Naive thymus-derived CD4-positive, alpha-beta T cell (primary cell): ENCODE results near the gene LARGE1. TPM values are rescaled to one million over a fixed set of nuclear protein-coding genes. Genes with fewer than 3 reads are reported as not detected.

ENCODE experiments used
- ATAC-seq: fragments of 150-1000 bp; cut with Tn5 transposase; 2 replicates; pipeline ENCODE4 v1.10.0; 2021; ENCODE audit warnings: mild to moderate bottlenecking, moderate library complexity
- CTCF ChIA-PET: fragments of 350-600 bp; sonication (Branson Sonifier 250); formaldehyde crosslinking; loops from one replicate; lab custom pipeline; 2021; ENCODE audit warnings: antibody characterized with exemption; lab: Charles Lee
- POLR2A ChIA-PET: fragments of 350-600 bp; sonication (Branson Sonifier 250); formaldehyde crosslinking; loops from one replicate; lab custom pipeline; 2021; ENCODE audit warnings: antibody characterized with exemption, inconsistent platforms; lab: Charles Lee
- DNase-seq, 9 donors: peaks; one replicate each; pipeline versions ENCODE4 v3.0.0 to v3.0.0-alpha.2; 2020 to 2022; ENCODE audit warnings: mixed read lengths in 1 of 9
- H3K27ac ChIP-seq: one replicate; pipeline ENCODE4 v1.7.0; 2013; ENCODE audit warnings: mild to moderate bottlenecking, low read depth, low read length, moderate library complexity
- H3K27me3 ChIP-seq, 2 donors: one replicate each; pipeline ENCODE4 v1.7.0; 2013; ENCODE audit warnings: low read length in 2 of 2, mild to moderate bottlenecking in 2 of 2, moderate library complexity in 2 of 2; ENCODE audit not compliant: control insufficient read depth in 2 of 2, insufficient read depth in 2 of 2
- H3K36me3 ChIP-seq, 3 experiments: 1 replicate in 2 of 3; 2 replicates in 1 of 3; pipeline ENCODE4 v1.7.0; 2013; ENCODE audit warnings: low read length in 3 of 3, mild to moderate bottlenecking in 3 of 3, moderate library complexity in 1 of 3; ENCODE audit not compliant: insufficient read depth in 3 of 3, control insufficient read depth in 2 of 3
- H3K4me1 ChIP-seq, 2 donors: one replicate each; pipeline ENCODE4 v1.7.0; 2013; ENCODE audit warnings: low read length in 2 of 2, mild to moderate bottlenecking in 2 of 2, moderate library complexity in 1 of 2; ENCODE audit not compliant: control insufficient read depth in 2 of 2, insufficient read depth in 2 of 2
- H3K4me3 ChIP-seq: 2 replicates; pipeline ENCODE4 v1.7.0; 2013; ENCODE audit warnings: mild to moderate bottlenecking, low read length
- H3K9me3 ChIP-seq, 3 experiments: 1 replicate in 2 of 3; 2 replicates in 1 of 3; pipeline ENCODE4 v1.7.0; 2013; ENCODE audit warnings: low read length in 3 of 3; ENCODE audit not compliant: control insufficient read depth in 2 of 3
- H3K27ac Mint-ChIP-seq, 9 donors: one replicate each; pipeline ENCODE4 v1.8.0; 2020 to 2022; ENCODE audit warnings: mixed read lengths in 9 of 9, mild to moderate bottlenecking in 8 of 9, moderate library complexity in 5 of 9, inconsistent platforms in 2 of 9
- H3K27me3 Mint-ChIP-seq, 5 donors: one replicate each; pipeline ENCODE4 v1.8.0; 2021 to 2022; ENCODE audit warnings: mixed read lengths in 5 of 5, mild to moderate bottlenecking in 1 of 5
- H3K36me3 Mint-ChIP-seq, 5 donors: one replicate each; pipeline ENCODE4 v1.8.0; 2020 to 2022; ENCODE audit warnings: mixed read lengths in 5 of 5, mild to moderate bottlenecking in 3 of 5, inconsistent platforms in 1 of 5
- H3K4me1 Mint-ChIP-seq, 7 donors: one replicate each; pipeline ENCODE4 v1.8.0; 2020 to 2022; ENCODE audit warnings: mixed read lengths in 7 of 7, mild to moderate bottlenecking in 3 of 7, inconsistent platforms in 1 of 7
- H3K4me3 Mint-ChIP-seq, 10 donors: one replicate each; pipeline ENCODE4 v1.8.0; 2020 to 2022; ENCODE audit warnings: mild to moderate bottlenecking in 10 of 10, mixed read lengths in 10 of 10, moderate library complexity in 6 of 10, inconsistent platforms in 2 of 10
- H3K9me3 Mint-ChIP-seq, 11 donors: one replicate each; pipeline ENCODE4 v1.8.0; 2020 to 2022; ENCODE audit warnings: mixed read lengths in 11 of 11, mild to moderate bottlenecking in 4 of 11, inconsistent platforms in 1 of 11, moderate library complexity in 1 of 11
- intact Hi-C, 2 donors: fragments of 100-400 bp; cut with micrococcal nuclease; formaldehyde crosslinking; loops; one replicate each; pipeline ENCODE4 v1.15.1; 2023
- polyA plus RNA-seq, 2 donors: library from polyadenylated mRNA; unstranded; fragments of 300-500 nt; fragmentation: Illumina TruSeq; gene quantifications; one replicate each; pipeline ENCODE4 v1.2.3, GENCODE V29; 2021
- total RNA-seq, 6 experiments: library from RNA in 5 of 6; stranded (reverse) in 5 of 6; gene quantifications; 1 replicate in 5 of 6; 2 replicates in 1 of 6; pipeline ENCODE4 v1.2.3 and lab custom pipeline; 2021 to 2026

LARGE1 gene
- total and polyA plus RNA-seq, 7 experiments from 2014 or later = 2.3 to 4.8 (median 3.0) TPM; not detected in 3

DNA sequence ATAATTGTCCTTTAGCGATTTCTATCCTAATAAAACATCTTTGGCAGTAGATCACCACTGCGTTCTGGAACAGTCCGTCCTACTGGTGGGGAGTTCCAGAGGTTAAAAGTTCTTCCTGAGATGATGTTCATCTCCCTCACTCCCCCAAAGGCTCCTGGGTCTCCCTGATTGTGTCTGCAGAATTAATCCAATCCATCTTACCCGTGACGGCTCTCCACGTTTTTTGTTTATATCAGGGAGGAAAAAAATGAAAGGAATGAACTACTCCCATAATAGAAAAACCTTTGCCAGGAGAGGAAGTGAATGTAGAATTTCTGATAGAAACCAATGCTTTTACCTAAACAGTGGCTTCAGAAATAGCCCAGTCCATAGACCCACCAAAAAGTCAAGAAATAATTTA lies 81.6 kb downstream of the LARGE1 start:
- ChIA-PET CTCF (no interaction called here), POLR2A (no interaction called here)
- Histone ChIP-seq H3K4me1 (no peaks in the 10 kb centered on the region), H3K36me3 (no peaks in the 10 kb centered on the region), H3K4me3 (no peak overlapping the region), H3K27ac (no peak overlapping the region), H3K9me3 (no peaks in the 10 kb centered on the region), H3K27me3 (no peaks in the 10 kb centered on the region)
- Mint-ChIP-seq H3K27me3 (peaks cover 0 to 5% (median 0%) of the 10 kb centered on the region in 5 donors), H3K27ac (no peak overlapping the region), H3K36me3 (no peaks in the 10 kb centered on the region), H3K9me3 (peaks cover 0 to 3% (median 0%) of the 10 kb centered on the region in 11 donors), H3K4me3 (no peak overlapping the region), H3K4me1 (no peaks in the 10 kb centered on the region)
- DNase-seq (no peak), ATAC-seq (no peak)
- intact Hi-C loops = no loop called here

DNA sequence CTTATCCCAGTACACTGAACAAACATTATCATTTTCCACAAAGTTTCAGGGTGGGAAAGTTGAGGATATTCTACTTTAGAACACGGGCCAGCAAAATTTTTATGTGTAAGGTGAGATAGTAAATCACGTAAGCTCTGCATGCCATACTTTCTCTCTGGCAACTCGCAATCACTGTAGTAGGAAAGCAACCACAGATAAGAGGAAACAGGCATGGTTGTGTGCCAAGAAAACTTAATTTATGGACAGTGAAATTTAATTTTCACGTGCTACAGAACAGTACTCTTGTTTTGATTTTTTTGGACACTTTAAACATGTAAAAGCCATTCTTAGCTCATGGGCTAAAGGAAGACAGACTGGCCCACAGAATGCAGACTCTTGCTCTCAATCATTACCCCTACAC lies 82.5 kb downstream of the LARGE1 start:
- Histone ChIP-seq H3K4me1 (no peaks in the 10 kb centered on the region), H3K27me3 (no peaks in the 10 kb centered on the region), H3K27ac (no peak overlapping the region), H3K36me3 (no peaks in the 10 kb centered on the region), H3K4me3 (no peak overlapping the region), H3K9me3 (no peaks in the 10 kb centered on the region)
- ATAC-seq = no peak
- CTCF ChIA-PET = no interaction called here
- no peaks in the 10 kb centered on the region for H3K36me3 Mint-ChIP-seq
- H3K4me3 Mint-ChIP-seq = no peak overlapping the region
- H3K9me3 Mint-ChIP-seq = peaks cover 0 to 3% (median 0%) of the 10 kb centered on the region in 11 donors
- H3K4me1 Mint-ChIP-seq = no peaks in the 10 kb centered on the region
- H3K27me3 Mint-ChIP-seq = peaks cover 0 to 5% (median 0%) of the 10 kb centered on the region in 5 donors
- H3K27ac Mint-ChIP-seq = no peak overlapping the region
- POLR2A ChIA-PET = no interaction called here
- intact Hi-C loops = no loop called here
- DNase-seq = no peak

DNA sequence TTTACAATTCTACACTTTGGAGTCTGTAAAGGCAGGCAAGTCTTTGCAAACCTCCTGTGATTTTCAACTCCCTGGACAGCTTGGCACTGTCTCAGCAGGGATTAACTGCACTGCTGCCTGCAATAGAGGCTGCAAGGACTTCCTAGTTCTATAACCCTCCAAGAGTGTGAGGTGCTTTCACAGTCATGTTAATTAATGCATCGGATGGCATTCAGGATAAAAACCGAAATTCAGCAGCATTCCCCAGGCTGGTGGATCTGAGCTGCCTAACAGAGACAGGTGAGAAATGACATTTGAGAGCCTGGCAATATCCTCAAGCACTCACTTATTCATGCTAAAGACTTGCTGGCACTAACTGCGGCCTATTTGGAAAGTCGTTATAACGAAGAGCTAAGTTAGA lies 85.0 kb downstream of the LARGE1 start:
- H3K27ac ChIP-seq = no peak overlapping the region
- ChIA-PET POLR2A (no interaction called here), CTCF (no interaction called here)
- Mint-ChIP-seq H3K27ac (no peak overlapping the region), H3K9me3 (peaks cover 0 to 7% (median 0%) of the 10 kb centered on the region in 11 donors), H3K27me3 (peaks cover 0 to 13% (median 0%) of the 10 kb centered on the region in 5 donors), H3K36me3 (no peaks in the 10 kb centered on the region), H3K4me3 (no peak overlapping the region), H3K4me1 (no peaks in the 10 kb centered on the region)
- no peaks in the 10 kb centered on the region for H3K36me3 ChIP-seq
- H3K4me3 ChIP-seq = no peak overlapping the region
- no peaks in the 10 kb centered on the region for H3K27me3 ChIP-seq
- ATAC-seq (no peak), DNase-seq (no peak)
- H3K4me1 ChIP-seq = no peaks in the 10 kb centered on the region
- intact Hi-C loops = no loop called here
- H3K9me3 ChIP-seq = no peaks in the 10 kb centered on the region

- ChIA-PET POLR2A (no interaction called here), CTCF (no interaction called here)
- peaks cover 0 to 13% (median 0%) of the 10 kb centered on the region in 5 donors for H3K27me3 Mint-ChIP-seq
- H3K27ac Mint-ChIP-seq = no peak overlapping the region
- Histone ChIP-seq H3K4me1 (no peaks in the 10 kb centered on the region), H3K27ac (no peak overlapping the region), H3K27me3 (no peaks in the 10 kb centered on the region), H3K36me3 (no peaks in the 10 kb centered on the region), H3K4me3 (no peak overlapping the region), H3K9me3 (no peaks in the 10 kb centered on the region)
- no peak for ATAC-seq
- H3K9me3 Mint-ChIP-seq = peaks cover 0 to 8% (median 0%) of the 10 kb centered on the region in 11 donors
- no peaks in the 10 kb centered on the region for H3K36me3 Mint-ChIP-seq
- DNase-seq = no peak
- intact Hi-C loops = no loop called here
- no peak overlapping the region for H3K4me3 Mint-ChIP-seq
- H3K4me1 Mint-ChIP-seq = no peaks in the 10 kb centered on the region
Measured at GRCh38 chr22:33832558-33833151, 87.6 kb downstream of the LARGE1 start.

GRCh38 chr22:33831651-33832050 lies 88.6 kb downstream of the LARGE1 start:
- H3K4me1 ChIP-seq = no peaks in the 10 kb centered on the region
- ChIA-PET POLR2A (no interaction called here), CTCF (no interaction called here)
- H3K27me3 Mint-ChIP-seq = peaks cover 0 to 13% (median 0%) of the 10 kb centered on the region in 5 donors
- no peak overlapping the region for H3K27ac Mint-ChIP-seq
- no peaks in the 10 kb centered on the region for H3K4me1 Mint-ChIP-seq
- no peak for DNase-seq
- H3K9me3 ChIP-seq = no peaks in the 10 kb centered on the region
- H3K4me3 Mint-ChIP-seq = no peak overlapping the region
- H3K4me3 ChIP-seq = no peak overlapping the region
- no peaks in the 10 kb centered on the region for H3K27me3 ChIP-seq
- H3K9me3 Mint-ChIP-seq = peaks cover 0 to 8% (median 0%) of the 10 kb centered on the region in 11 donors
- H3K36me3 Mint-ChIP-seq = no peaks in the 10 kb centered on the region
- H3K27ac ChIP-seq = no peak overlapping the region
- intact Hi-C loops = no loop called here
- H3K36me3 ChIP-seq = no peaks in the 10 kb centered on the region
- no peak for ATAC-seq

GRCh38 chr22:33831207-33831606 lies 89.1 kb downstream of the LARGE1 start:
- Histone ChIP-seq H3K36me3 (no peaks in the 10 kb centered on the region), H3K9me3 (no peaks in the 10 kb centered on the region), H3K4me1 (no peaks in the 10 kb centered on the region), H3K27me3 (no peaks in the 10 kb centered on the region), H3K27ac (no peak overlapping the region), H3K4me3 (no peak overlapping the region)
- no peaks in the 10 kb centered on the region for H3K36me3 Mint-ChIP-seq
- H3K27me3 Mint-ChIP-seq = peaks cover 0 to 8% (median 0%) of the 10 kb centered on the region in 5 donors
- H3K27ac Mint-ChIP-seq = no peak overlapping the region
- no peaks in the 10 kb centered on the region for H3K4me1 Mint-ChIP-seq
- intact Hi-C loops = no loop called here
- CTCF ChIA-PET = no interaction called here
- DNase-seq = no peak
- H3K9me3 Mint-ChIP-seq = peaks cover 0 to 8% (median 0%) of the 10 kb centered on the region in 11 donors
- no peak for ATAC-seq
- POLR2A ChIA-PET = no interaction called here
- H3K4me3 Mint-ChIP-seq = peak overlapping the region in 1 of 10 donors; percentile 2

- Histone ChIP-seq H3K36me3 (no peaks in the 10 kb centered on the region), H3K4me1 (no peaks in the 10 kb centered on the region), H3K27ac (no peak overlapping the region), H3K4me3 (no peak overlapping the region), H3K9me3 (no peaks in the 10 kb centered on the region), H3K27me3 (no peaks in the 10 kb centered on the region)
- H3K4me3 Mint-ChIP-seq = no peak overlapping the region
- H3K4me1 Mint-ChIP-seq = no peaks in the 10 kb centered on the region
- H3K36me3 Mint-ChIP-seq = no peaks in the 10 kb centered on the region
- ATAC-seq = no peak
- H3K9me3 Mint-ChIP-seq = peaks cover 0 to 8% (median 0%) of the 10 kb centered on the region in 11 donors
- POLR2A ChIA-PET = no interaction called here
- DNase-seq = no peak
- H3K27ac Mint-ChIP-seq = no peak overlapping the region
- peaks cover 0 to 8% (median 0%) of the 10 kb centered on the region in 5 donors for H3K27me3 Mint-ChIP-seq
- CTCF ChIA-PET = no interaction called here
- intact Hi-C loops = no loop called here
Measured at GRCh38 chr22:33829546-33830280, 90.6 kb downstream of the LARGE1 start.
